ENCODE data around the gene KHK.

DNA sequence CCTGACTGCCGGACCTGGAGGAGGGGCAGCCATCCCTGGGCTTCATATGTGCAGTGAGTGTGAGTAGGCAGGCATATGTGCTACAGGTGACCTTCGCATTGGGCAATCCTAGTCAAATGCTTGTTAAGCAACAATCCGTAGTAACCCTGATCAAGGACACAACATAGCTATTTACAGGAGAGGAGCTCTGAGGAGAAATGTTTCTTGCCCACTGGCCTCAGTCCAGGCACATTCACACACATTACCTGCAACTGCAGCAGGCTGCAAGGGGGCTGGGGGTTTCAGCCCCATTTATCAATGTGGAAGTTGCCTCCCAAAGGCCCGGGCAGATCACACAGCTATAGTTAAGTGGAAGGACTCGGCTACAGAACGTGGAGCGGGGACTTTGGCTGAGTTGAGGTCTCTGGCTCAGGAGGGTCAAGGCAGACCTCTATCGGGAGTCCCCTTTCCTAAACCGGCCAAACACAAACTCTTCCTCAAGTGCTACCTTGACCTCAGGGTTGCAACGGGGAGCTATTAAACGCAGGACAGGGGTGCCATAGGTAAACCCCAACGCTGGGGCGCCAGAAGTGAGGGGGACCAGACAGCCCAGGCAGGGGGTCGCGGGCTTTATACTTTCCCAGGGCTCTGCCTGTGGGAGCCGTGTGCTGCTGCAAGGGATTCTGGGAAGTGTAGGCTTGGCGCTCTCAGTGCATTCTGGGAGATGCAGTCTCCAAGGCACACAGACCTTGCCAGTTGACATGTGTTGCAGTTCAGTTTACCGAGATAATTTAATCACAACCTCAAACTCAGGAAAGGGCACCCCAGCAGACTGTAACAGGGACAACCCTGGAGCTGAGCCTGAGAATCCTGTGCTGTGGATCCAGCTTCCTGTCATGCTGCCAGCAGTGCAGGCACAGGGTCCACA is 9.4 kb downstream of the KHK start:
- TF ChIP-seq, protein P1, sequence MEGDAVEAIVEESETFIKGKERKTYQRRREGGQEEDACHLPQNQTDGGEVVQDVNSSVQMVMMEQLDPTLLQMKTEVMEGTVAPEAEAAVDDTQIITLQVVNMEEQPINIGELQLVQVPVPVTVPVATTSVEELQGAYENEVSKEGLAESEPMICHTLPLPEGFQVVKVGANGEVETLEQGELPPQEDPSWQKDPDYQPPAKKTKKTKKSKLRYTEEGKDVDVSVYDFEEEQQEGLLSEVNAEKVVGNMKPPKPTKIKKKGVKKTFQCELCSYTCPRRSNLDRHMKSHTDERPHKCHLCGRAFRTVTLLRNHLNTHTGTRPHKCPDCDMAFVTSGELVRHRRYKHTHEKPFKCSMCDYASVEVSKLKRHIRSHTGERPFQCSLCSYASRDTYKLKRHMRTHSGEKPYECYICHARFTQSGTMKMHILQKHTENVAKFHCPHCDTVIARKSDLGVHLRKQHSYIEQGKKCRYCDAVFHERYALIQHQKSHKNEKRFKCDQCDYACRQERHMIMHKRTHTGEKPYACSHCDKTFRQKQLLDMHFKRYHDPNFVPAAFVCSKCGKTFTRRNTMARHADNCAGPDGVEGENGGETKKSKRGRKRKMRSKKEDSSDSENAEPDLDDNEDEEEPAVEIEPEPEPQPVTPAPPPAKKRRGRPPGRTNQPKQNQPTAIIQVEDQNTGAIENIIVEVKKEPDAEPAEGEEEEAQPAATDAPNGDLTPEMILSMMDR (IDR thresholded peaks at IDR 0.05), result no peak
- TF ChIP-seq POLR2A (IDR thresholded peaks at IDR 0.05) (no peak), POLR2AphosphoS5 (IDR thresholded peaks at IDR 0.05; ENCODE audit: insufficient read depth in 1 of 2, low read depth in 1 of 2) (peak in 1 of 2 donors; percentile 37)
